Hepatocyte (in vitro differentiated cells): Measurements from ENCODE around the gene LMTK2. TPM values are rescaled to one million over a fixed set of nuclear protein-coding genes. Genes with fewer than 3 reads are reported as not detected.
A peak's percentile ranks its signal among the peaks of the same experiment; 100 is the strongest.

ENCODE experiments used
- DNase-seq: peaks from one replicate; pipeline ENCODE4 v3.0.0-alpha.2; 2016; ENCODE audit warnings: low spot score
- H2AFZ ChIP-seq: fragments of 200-600 bp; sonication (generic); 2 replicates; pipeline ENCODE4 v1.6.0; 2016; ENCODE audit warnings: antibody characterized with exemption, mild to moderate bottlenecking
- H3K27ac ChIP-seq: fragments of 200-600 bp; sonication (generic); 2 replicates; pipeline ENCODE4 v1.5.1; 2016; ENCODE audit warnings: mild to moderate bottlenecking
- H3K27me3 ChIP-seq: fragments of 200-600 bp; sonication (generic); 2 replicates; pipeline ENCODE4 v1.6.1; 2016
- H3K36me3 ChIP-seq: fragments of 200-600 bp; sonication (generic); replicated peaks from 2 replicates; pipeline ENCODE4 v1.5.1; 2016; ENCODE audit warnings: low read depth; ENCODE audit not compliant: insufficient read depth
- H3K4me1 ChIP-seq: fragments of 200-600 bp; sonication (generic); 2 replicates; pipeline ENCODE4 v1.5.1; 2016; ENCODE audit warnings: mild to moderate bottlenecking, moderate library complexity; ENCODE audit not compliant: insufficient read depth
- H3K4me2 ChIP-seq: fragments of 200-600 bp; sonication (generic); 2 replicates; pipeline ENCODE4 v1.6.0; 2016
- H3K4me3 ChIP-seq: fragments of 200-600 bp; sonication (generic); 2 replicates; pipeline ENCODE4 v1.5.1; 2016; ENCODE audit warnings: mild to moderate bottlenecking
- H3K79me2 ChIP-seq: fragments of 200-600 bp; sonication (generic); 2 replicates; pipeline ENCODE4 v1.6.0; 2017; ENCODE audit warnings: mild to moderate bottlenecking
- H3K9me2 ChIP-seq: fragments of 200-600 bp; sonication (generic); replicated peaks from 2 replicates; pipeline ENCODE4 v1.6.0; 2017; ENCODE audit warnings: mild to moderate bottlenecking; ENCODE audit not compliant: insufficient read depth
- H3K9me3 ChIP-seq: fragments of 200-600 bp; sonication (generic); 2 replicates; pipeline ENCODE4 v1.5.1; 2016; ENCODE audit warnings: low read depth, mild to moderate bottlenecking
- H4K20me1 ChIP-seq: fragments of 200-600 bp; sonication (generic); 2 replicates; pipeline ENCODE4 v1.6.0; 2016; ENCODE audit warnings: mild to moderate bottlenecking; ENCODE audit not compliant: insufficient read depth, poor library complexity, severe bottlenecking
- CTCF ChIP-seq: fragments of 200-600 bp; sonication (generic); IDR thresholded peaks from 2 replicates; pipeline ENCODE4 v1.5.1; 2016; ENCODE audit warnings: antibody characterized with exemption, mild to moderate bottlenecking; ENCODE audit not compliant: poor library complexity
- EZH2 ChIP-seq: fragments of 200-600 bp; sonication (generic); IDR thresholded peaks from 2 replicates; pipeline ENCODE4 v1.6.1; 2016; ENCODE audit warnings: antibody characterized with exemption, mild to moderate bottlenecking, borderline replicate concordance
- EZH2phosphoT487 ChIP-seq: fragments of 200-600 bp; sonication (generic); IDR thresholded peaks from one replicate; pipeline ENCODE4 v1.6.1; 2018; ENCODE audit warnings: antibody characterized with exemption, mild to moderate bottlenecking, low read depth, moderate library complexity; ENCODE audit not compliant: unreplicated experiment, severe bottlenecking
- WGBS: methylation state at CpG from one replicate; pipeline ENCODE4 v1.1.6; 2016; ENCODE audit warnings: low lambda C conversion rate; ENCODE audit errors: missing lambda C conversion rate; 5-methylcytosine and 5-hydroxymethylcytosine counted together
- polyA plus RNA-seq: library from polyadenylated mRNA; unstranded; fragments of >200 nt; fragmentation: Nextera tagmentation; extraction: Ambion mirVana; gene quantifications from 2 replicates; pipeline ENCODE4 v1.2.1, GENCODE V29; 2016
- total RNA-seq: library from RNA; depleted of rRNA; stranded (reverse); fragments of >200 nt; gene quantifications from 2 replicates; pipeline ENCODE4 v1.2.3, GENCODE V29; 2014

The LMTK2 gene
- total and polyA plus RNA-seq, 2 experiments from 2014 or later, result 5.0 to 13.1 TPM

- DNase-seq, result no peak
- Histone ChIP-seq H3K79me2 (no peaks in the 10 kb centered on the region), H3K4me3 (no peak overlapping the region), H3K27me3 (no peaks in the 10 kb centered on the region), H3K4me1 (no peaks in the 10 kb centered on the region), H3K36me3 (no peaks in the 10 kb centered on the region), H3K4me2 (no peak overlapping the region), H3K9me2 (no peaks in the 10 kb centered on the region), H2AFZ (no peak overlapping the region), H4K20me1 (no peaks in the 10 kb centered on the region), H3K9me3 (no peaks in the 10 kb centered on the region), H3K27ac (no peak overlapping the region)
- TF ChIP-seq EZH2 (no peak), CTCF (no peak), EZH2phosphoT487 (no peak)
- 89% methylated on average over 1 of the region's 1 CpG for WGBS
These were observed 42.4 kb upstream of the LMTK2 start for GRCh38 chr7:98064233-98064632.

- no peak for TF ChIP-seq EZH2
- no peak for TF ChIP-seq CTCF
- no peak for TF ChIP-seq EZH2phosphoT487
- H4K20me1 ChIP-seq, result no peaks in the 10 kb centered on the region
- DNase-seq, result no peak
- no peaks in the 10 kb centered on the region for H3K27me3 ChIP-seq
- H3K4me1 ChIP-seq, result no peaks in the 10 kb centered on the region
- H3K9me2 ChIP-seq, result no peaks in the 10 kb centered on the region
- H3K4me3 ChIP-seq, result no peak overlapping the region
- no peak overlapping the region for H3K4me2 ChIP-seq
- H2AFZ ChIP-seq, result no peak overlapping the region
- 79% methylated on average over 5 of the region's 5 CpGs for WGBS
- H3K27ac ChIP-seq, result no peak overlapping the region
- H3K9me3 ChIP-seq, result no peaks in the 10 kb centered on the region
- no peaks in the 10 kb centered on the region for H3K79me2 ChIP-seq
- H3K36me3 ChIP-seq, result no peaks in the 10 kb centered on the region
These were observed 40.5 kb upstream of the LMTK2 start for GRCh38 chr7:98066208-98066607.

GRCh38 chr7:98066934-98067507 lies 39.6 kb upstream of the LMTK2 start:
- Histone ChIP-seq H3K36me3 (no peaks in the 10 kb centered on the region), H3K79me2 (no peaks in the 10 kb centered on the region), H3K4me2 (no peak overlapping the region), H3K4me1 (no peaks in the 10 kb centered on the region), H3K9me2 (no peaks in the 10 kb centered on the region), H4K20me1 (no peaks in the 10 kb centered on the region), H3K4me3 (no peak overlapping the region), H2AFZ (no peak overlapping the region), H3K9me3 (no peaks in the 10 kb centered on the region), H3K27me3 (no peaks in the 10 kb centered on the region), H3K27ac (no peak overlapping the region)
- TF ChIP-seq EZH2 (no peak), EZH2phosphoT487 (no peak), CTCF (no peak)
- WGBS, result 31% methylated on average over 9 of the region's 9 CpGs
- DNase-seq, result peak; percentile 61

GRCh38 chr7:98073047-98073446 lies 33.6 kb upstream of the LMTK2 start:
- Histone ChIP-seq H3K36me3 (no peaks in the 10 kb centered on the region), H3K4me1 (no peaks in the 10 kb centered on the region), H3K79me2 (no peaks in the 10 kb centered on the region), H3K4me3 (no peak overlapping the region), H3K27ac (no peak overlapping the region), H3K9me2 (no peaks in the 10 kb centered on the region), H4K20me1 (no peaks in the 10 kb centered on the region), H3K9me3 (no peaks in the 10 kb centered on the region), H3K4me2 (no peak overlapping the region), H2AFZ (no peak overlapping the region), H3K27me3 (no peaks in the 10 kb centered on the region)
- TF ChIP-seq CTCF (no peak), EZH2phosphoT487 (no peak), EZH2 (no peak)
- DNase-seq, result no peak
- WGBS, result 93% methylated on average over 14 of the region's 14 CpGs
